ENCODE measurements around the gene B4GALNT4.
"Not testable (repeated sequence)": the region's sequence is repeated elsewhere in the genome, so short reads cannot be mapped to it uniquely, and the experiment has no call there.

The B4GALNT4 gene

DNA sequence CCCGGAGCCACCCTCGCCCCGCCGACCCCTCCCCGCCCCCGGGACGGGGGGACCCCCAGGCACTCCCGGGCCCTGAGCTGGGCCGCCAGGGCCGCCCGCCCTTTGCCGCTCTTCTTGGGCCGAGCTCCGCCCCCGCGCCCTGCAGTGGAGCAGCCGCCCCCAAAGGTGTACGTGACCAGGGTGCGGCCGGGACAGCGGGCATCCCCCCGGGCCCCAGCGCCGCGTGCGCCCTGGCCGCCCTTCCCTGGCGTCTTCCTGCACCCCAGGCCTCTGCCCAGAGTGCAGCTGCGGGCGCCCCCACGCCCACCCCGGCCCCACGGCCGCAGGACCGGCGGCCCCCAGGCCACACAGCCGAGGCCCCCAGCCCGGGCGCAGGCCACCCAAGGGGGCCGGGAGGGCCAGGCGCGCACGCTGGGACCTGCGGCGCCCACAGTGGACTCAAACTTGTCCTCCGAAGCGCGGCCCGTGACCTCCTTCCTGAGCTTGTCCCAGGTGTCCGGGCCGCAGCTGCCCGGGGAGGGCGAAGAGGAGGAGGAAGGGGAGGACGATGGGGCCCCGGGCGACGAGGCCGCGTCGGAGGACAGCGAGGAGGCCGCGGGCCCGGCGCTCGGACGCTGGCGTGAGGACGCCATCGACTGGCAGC, 7.4 kb downstream of the B4GALNT4 start:
- no peak for DNase-seq (ENCODE audit: low spot score)

DNA sequence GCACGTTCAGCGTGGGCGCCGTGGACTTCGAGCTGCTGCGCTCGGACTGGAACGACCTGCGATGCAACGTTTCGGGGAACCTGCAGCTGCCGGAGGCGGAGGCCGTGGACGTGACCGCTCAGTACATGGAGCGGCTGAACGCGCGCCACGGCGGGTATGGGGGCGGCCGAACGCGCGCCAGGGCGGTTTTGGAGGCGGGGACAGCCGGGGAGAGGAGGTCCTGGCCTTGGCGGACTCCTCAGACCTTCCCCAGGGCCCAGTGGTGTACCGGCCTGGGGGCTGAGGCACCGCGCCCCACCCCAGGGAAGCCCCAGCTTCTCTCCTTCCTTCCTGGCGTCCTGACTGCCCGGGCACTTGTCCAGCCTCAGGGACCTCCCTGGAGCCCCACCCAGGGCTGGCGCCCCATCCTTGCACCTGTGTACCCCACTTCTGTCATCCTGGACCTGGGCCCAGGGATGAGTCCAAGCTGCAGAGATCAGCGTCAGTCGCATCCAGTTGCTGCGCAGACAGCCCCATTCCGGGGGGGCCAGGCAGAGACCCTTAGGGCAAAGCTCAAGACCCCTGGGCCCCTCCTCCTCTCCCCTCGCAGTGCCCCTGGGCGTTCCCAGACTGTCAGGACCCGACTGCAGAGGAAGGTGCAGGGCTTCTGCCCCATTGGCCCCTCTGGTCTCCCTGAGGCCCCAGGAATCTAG, 8.0 kb downstream of the B4GALNT4 start:
- no peak for DNase-seq (ENCODE audit: low spot score)

DNA sequence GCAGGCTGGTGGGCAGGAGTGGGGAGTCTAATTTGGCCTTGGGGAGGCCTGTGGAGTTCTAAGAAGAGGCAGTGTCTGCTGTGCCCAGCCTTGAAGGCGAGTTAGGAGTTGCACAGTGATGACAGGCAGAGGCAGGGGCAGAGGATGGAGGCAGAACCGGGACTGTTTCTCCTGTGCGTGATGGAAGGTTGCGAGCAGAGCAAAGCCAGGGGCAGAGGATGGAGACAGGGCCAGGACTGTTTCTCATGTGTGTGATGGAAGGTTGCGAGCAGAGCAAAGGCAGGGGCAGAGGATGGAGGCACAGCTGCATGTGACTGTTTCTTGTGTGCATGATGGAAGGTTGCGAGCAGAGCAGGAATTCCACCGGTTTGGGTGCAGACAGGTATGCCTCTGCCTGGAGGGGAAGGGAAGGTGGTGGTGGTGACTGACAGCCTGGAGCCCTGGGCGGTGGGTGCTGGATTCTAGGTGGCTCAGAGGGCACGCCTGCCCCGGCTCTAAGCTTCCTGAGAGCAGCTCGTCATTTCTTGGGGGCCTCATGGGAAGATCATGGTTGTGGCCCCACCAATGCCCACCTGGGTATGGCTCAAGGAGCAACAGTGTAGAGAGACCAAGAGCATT, 8.7 kb downstream of the B4GALNT4 start:
- DNase-seq (ENCODE audit: low spot score) = no peak

DNA sequence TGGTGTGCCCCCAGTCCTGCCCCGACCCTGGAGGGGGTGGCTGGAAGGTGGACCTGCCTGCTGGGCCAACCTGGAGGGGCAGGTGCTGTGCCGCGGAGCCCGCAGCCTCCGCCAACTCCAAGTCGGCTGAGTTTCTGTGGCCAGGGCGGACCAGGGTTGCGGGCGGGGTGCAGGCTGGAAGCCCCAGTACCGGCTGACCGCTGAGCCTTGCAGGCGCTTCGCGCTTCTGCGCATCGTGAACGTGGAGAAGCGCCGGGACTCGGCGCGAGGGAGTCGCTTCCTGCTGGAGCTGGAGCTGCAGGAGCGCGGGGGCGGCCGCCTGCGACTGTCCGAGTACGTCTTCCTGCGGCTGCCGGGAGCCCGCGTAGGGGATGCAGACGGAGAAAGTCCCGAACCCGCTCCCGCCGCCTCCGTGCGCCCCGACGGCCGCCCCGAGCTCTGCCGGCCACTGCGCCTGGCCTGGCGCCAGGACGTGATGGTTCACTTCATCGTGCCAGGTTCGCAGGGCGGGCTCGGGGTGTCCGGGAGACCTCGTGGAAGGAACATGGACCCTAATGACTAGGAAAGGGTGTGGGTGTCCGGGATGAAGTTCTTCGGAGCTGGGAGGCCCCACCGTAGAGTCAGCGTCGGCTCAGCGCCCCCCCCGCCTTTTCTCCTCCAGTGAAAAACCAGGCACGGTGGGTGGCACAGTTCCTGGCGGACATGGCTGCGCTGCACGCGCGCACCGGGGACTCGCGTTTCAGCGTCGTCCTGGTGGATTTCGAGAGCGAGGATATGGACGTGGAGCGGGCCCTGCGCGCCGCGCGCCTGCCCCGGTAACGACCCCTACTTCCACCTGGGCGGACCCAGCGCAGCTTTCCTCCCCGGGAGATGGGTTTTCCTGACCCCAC, 10.2 kb downstream of the B4GALNT4 start:
- no peak for DNase-seq (ENCODE audit: low spot score)

DNA sequence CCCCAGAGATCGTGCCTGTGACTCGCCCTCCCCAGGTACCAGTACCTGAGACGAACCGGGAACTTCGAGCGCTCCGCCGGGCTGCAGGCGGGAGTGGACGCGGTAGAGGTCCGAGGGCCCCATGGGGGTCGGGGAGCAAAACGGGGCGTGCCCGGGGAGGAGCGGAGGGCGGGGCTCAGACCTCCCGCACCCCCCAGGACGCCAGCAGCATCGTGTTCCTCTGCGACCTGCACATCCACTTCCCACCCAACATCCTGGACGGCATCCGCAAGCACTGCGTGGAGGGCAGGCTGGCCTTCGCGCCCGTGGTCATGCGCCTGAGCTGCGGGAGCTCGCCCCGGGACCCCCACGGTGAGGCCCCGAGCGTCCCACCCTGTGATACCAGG, 10.8 kb downstream of the B4GALNT4 start:
- DNase-seq (ENCODE audit: low spot score) = no peak

DNA sequence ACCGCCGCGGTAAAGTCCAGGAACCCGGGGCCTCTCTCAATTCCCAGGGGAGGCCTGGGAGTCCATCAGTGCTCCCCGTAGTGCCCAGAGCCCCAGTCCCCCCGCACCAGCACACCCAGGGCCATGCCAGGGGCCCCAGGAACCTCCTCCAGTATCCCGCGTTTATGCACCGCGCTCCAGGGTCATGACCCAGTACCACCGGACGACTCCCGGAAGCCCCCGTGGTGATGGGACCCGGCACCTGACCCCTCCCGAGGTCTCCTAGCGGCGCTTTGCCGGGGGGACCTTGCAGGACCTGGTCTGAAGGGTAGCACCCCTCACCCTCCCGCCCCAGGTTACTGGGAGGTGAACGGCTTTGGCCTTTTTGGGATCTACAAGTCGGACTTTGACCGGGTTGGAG, 11.2 kb downstream of the B4GALNT4 start:
- no peak for DNase-seq (ENCODE audit: low spot score)

DNA sequence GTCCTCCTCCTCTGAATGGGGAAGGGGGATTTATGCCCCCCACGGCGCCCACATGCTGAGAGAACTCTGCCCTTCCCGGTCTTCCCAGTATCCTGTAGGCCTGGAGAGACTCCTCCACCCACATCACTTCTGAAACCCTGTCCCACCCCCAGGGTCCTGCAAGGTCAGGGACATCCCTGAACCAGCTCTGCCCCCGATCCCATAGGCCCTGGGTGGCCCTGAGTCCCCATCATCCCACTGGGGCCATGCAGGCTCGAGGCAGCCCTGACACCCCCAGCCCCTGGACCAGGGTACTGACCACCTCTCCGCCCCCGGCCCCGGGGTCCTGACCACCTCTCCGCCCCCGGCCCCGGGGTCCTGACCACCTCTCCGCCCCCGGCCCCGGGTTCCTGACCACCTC, 11.7 kb downstream of the B4GALNT4 start:
- DNase-seq (ENCODE audit: low spot score) = no peak

DNA sequence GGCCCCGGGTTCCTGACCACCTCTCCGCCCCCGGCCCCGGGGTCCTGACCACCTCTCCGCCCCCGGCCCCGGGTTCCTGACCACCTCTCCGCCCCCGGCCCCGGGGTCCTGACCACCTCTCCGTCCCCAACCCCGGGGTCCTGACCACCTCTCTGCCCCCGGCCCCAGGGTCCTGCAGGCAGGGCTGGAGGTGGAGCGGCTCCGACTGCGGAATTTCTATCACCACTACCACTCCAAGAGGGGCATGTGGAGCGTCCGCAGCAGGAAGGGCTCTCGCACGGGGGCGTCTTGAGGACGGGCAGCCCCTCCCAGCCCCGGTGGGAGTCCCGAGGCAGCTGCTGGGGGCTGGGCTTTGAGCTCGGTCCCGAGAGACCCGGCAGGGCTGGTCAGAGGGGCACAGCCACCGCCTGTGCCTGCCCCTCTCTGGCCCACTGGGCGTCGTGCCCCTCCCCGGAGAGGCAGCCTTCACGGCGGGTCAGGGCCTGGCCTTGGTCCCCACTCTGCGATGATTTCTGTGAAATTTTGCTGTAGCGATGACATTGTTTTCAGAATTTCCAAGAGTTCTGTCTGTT, 12.3 kb downstream of the B4GALNT4 start:
- DNase-seq (ENCODE audit: low spot score) = no peak

DNA sequence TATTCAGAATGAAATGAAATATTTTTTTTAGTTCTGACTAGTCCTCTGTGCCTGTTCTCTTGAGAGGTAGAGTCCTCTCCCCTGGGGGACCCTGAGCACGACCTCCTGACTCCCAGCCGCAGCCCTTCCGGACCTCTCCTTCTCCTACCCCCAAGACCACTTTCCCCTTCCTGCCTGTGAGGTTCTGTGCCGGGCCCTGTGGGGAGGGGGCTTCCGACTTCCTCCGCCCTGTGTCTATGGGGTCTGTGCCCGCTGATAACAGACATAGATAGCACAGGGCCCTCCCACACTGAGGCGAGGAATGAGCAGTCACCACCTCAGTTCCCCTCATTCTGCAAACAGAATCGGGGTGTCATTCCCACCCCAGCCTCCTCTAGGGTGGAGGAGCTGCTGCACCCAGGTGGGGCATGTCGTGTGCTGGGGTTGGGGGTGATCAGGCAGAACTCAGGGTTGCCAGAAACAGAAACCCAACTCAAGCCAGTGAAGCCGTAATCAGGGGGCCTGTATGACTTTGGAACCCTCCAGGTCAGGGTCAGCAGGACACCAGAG, 12.9 kb downstream of the B4GALNT4 start:
- DNase-seq (ENCODE audit: low spot score) = no peak

DNA sequence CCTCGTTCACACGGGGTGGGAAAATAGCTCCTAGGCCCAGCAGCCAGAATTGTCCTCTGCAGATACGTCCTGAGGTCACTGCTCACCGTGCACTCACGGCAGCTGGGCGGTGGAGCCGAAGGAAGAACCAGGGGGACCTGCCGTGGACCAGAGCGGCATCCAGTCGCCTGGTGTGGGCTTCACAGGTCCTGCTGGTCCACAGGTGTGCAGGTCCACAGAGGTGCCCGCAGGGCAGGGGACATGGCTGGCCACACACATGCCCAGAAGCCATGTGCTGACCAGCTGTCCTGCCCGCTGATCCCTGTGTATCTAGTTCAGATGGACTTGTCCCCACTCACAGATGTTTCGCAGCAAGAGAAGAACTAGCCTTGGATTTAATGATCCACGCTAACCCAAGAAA, 14.1 kb downstream of the B4GALNT4 start:
- DNase-seq (ENCODE audit: low spot score) = no peak

DNA sequence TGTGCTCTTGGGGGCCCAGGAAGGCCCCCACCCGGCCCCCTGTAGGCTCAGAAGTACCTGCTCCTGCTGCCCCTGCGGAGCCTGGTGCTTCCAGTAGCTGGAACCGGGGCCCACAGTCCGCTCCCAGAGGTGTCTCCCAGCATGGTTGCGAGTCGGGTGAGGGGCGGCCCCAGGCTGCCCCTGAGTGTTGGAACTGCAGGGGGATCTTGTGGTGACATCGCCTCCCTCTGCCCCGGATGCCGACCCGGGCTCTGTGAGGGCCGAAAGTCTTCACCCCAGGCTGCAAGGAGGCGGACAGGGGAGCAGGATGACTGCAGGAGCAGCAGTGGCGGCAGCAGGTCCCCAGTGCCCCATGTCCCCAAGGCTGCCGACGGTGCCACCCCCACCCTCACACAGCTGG, 15.2 kb downstream of the B4GALNT4 start:
- DNase-seq (ENCODE audit: low spot score) = no peak

DNA sequence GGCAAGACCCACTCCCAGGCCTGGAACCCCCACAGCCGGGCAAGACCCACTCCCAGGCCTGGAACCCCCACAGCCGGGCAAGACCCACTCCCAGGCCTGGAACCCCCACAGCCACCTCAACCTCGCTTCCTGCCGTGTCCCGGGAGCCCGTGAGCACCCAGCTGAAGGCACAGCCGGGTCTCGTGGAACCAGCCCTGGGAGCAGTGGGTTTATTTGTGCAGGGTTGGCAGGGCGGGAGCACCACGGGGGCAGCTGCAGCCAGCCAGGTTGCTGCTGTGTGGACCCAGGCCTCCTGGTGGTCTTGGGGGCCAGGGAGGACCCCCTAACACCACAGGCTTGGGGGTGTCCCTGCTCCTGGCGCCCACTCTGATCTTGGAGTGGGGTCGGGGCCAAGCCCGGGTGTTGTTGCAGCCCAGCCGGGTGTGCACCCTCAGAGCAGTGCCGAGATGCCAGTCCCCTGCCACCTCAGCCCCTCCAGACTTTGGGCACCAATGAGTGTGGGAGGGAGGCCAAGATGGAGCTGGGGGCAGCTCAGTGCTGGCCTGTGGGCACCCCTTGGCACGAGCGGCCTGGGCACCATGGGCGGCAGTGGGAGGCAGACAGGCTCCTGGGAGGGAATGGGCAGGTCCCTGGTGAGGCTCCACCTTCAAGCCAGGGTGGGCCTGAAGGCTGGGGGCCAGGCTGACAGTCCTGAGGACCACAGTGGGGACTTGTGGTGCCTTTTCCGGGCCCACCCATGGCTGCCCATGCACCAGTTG, 16.5 kb downstream of the B4GALNT4 start:
- DNase-seq (ENCODE audit: low spot score) = no peak

DNA sequence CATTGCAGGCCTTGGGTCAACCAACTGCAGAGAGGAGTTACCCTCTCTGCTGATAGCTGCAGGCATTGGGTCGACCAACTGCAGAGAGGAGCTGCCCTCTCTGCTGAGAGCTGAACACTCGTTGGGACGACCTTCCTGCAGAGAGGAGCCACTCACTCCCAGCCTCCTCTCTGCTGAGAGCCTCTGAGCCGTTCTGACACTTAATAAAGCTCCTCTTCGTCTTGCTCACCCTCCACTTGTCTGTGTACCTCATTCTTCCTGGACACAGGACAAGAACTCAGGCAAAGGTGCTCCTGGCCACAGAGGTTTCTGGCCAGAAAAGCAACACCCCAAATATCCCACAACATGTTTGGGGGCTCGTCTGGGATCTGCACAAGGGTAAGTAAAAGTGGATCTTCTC, 17.2 kb downstream of the B4GALNT4 start:
- no peak for DNase-seq (ENCODE audit: low spot score)

DNA sequence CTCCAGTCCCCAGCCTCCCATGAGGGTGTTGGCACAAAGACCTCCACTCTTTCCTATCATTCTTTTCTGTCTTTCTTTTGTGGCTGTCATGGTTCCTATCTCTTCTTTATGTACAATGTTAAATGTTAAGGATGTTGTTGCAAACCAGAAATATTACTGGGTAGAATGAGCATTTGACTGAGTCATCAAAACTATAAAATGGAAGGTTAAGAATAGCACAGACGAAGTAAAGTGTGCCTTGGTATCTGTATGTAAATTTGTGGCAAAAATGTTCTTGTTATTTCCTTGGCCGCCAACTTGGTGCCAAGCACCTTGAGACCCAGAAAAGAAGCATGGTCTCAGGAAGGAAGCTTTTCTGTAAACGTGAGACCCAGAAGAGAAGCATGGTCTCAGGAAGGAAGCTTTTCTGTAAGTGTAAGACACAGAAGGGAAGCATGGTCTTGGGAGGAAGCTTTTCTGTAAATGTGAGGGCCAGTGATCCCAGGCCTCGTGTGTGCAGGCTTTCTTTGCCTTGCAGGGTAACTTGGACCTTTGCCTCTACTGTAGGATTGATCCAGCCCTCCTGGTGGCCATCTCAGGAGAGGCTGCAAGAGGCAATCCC, 18.0 kb downstream of the B4GALNT4 start:
- DNase-seq (ENCODE audit: low spot score) = no peak

DNA sequence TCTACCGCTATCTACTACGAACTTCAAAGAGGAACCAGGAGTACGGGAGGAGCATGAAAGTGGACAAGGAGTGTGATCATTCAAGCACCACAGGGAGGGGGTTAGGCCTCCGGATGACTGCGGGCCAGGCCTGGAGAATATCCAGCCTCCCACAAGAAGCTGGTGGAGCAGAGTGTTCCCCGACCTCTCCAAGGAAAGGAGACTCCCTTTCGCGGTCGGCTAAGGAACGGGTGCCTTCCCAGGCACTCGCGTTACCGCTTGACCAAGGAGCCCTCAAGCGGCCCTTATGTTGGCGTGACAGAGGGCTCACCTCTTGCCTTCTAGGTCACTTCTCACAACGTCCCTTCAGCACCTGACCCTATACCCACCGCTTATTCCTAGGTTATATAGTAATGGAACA, 20.1 kb downstream of the B4GALNT4 start:
- DNase-seq (ENCODE audit: low spot score) = not testable (repeated sequence)

DNA sequence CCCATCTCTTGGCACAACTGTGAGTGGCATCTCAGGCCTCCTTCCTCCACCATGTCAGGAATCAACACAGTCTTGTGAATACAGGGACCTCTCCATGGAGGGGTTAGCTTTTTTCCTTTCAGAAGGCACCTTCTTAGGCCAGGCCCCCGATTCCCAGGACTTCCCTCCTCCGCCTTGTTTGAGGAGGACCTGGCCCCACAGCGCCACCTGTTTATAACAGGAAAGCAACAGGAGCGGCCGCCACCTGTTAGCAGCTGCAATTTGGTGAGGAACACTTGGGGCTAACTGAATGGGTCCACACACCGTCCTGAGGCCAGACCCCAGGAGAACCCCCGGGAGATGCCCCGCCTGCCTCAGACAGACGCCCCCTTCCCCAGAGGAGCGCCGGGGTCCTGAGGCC, 20.9 kb downstream of the B4GALNT4 start:
- no peak for DNase-seq (ENCODE audit: low spot score)

DNA sequence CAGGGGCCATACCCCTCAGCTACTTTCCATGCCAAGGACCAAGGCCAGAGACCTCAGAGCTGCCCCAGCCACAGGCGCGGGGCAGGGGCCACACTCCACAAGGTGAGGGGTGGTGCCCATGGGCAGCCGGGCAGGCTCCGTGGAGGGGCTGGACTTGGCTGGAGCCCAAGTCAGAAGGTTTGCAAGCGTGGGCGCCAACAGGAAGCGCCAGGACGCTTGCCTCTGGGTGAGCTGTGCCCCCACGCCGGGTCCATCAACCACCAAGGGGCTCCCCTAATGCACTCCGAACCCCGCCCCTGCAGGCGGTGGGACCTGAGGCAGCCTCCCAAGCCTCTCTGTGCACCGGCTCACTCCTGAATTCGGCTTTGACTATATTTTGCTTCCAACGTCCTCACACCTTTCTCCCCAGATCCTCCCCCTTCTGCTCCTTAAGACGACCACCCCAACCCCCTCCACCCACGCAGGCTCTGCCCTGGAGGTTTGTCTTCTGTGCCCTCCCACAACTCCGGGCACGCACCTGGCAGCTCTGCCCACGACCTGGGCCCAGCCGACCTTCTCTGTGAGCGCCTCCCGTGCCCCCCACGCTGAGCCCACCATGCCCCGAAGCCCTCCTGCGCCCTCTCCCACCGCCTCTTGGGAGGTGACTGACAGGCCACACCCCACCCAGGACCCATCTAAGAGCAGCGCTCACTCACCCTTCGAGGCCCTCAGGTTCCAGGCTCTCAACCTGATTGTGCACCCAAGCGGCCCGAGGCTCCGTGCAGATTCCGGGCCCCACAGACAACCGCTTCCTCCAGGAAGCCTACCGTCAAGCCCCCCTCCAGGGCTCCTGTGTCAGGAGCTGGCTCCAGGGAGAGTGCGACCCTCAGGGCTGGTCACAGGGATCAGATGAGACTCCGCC, 22.1 kb downstream of the B4GALNT4 start:
- no peak for DNase-seq (ENCODE audit: low spot score)

DNA sequence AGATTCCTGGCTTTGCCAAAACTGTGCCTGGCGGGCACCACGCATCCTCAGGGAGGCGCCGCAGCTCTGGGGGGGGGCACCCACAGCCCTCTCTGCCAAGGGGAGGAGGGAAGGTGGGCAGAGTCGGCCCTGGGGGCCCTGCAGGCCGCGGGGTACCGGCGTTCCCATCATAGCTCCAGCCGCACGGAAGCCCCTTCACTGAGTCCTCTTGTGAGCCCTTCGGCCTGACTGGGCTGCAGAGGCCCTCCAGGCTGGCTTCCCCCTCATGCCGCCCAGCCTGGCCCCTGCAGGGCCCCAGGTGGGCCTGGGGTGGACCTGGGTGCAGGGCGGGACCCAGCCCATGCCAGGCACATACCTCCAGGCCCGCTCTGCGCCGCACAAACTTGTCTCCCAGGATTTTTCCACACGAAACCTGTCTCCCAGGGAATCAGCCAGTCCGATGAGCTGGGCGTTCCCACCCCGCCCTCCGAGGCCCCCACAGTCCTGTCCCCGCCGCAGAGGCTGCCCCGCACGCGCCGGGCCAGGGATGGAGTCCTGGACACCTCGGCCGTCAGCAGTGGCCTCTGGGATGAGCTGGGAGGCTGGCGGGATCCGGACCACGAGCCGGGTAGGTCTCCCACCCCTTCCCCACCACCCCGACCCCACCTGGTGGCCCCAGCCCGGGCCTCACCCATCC, 22.9 kb downstream of the B4GALNT4 start:
- DNase-seq (ENCODE audit: low spot score) = no peak
